HG02938 (cell line): ENCODE measurements around the gene CDC42EP1.
"Not testable (repeated sequence)": the region's sequence is repeated elsewhere in the genome, so short reads cannot be mapped to it uniquely, and the experiment has no call there.

Experiments used
- ATAC-seq: cut with Tn5 transposase; IDR thresholded peaks from one replicate; pipeline ENCODE4 v1.9.1; 2021; ENCODE audit warnings: mild to moderate bottlenecking, moderate library complexity; ENCODE audit not compliant: unreplicated experiment

CDC42EP1 gene

GRCh38 chr22:37533995-37534394 is 26.3 kb upstream of the CDC42EP1 start:
- no peak for ATAC-seq

- ATAC-seq: no peak
Measured at GRCh38 chr22:37534445-37534844, 25.8 kb upstream of the CDC42EP1 start.

DNA sequence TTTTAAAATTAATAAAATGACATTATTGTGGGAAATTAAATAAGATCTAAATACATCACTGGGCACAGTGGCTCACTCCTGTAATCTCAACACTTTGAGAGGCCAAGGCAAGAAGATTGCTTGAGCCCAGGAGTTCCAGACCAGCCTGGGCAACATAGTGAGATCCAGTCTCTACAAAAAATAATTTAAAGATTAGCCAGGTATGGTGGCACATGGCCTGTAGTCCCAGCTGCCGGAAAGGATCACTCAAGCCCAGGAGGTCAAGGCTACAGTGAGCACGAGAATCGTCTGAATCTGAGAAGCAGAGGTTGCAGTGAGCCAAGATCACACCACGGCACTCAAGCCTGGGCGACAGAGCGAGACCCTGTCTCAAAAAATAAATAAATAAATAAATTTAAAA is 25.1 kb upstream of the CDC42EP1 start:
- no peak for ATAC-seq

GRCh38 chr22:37538590-37539357 is 21.5 kb upstream of the CDC42EP1 start:
- ATAC-seq: peak; percentile 62

- not testable (repeated sequence) for ATAC-seq
Measured at GRCh38 chr22:37539790-37540189, 20.5 kb upstream of the CDC42EP1 start.

GRCh38 chr22:37542416-37542815 is 17.9 kb upstream of the CDC42EP1 start:
- not testable (repeated sequence) for ATAC-seq

GRCh38 chr22:37542959-37543358 is 17.3 kb upstream of the CDC42EP1 start:
- no peak for ATAC-seq

GRCh38 chr22:37544955-37545702 is 15.2 kb upstream of the CDC42EP1 start:
- ATAC-seq: no peak

- ATAC-seq: no peak
Measured at GRCh38 chr22:37545703-37546436, 14.4 kb upstream of the CDC42EP1 start.

- ATAC-seq: no peak
Measured at GRCh38 chr22:37546437-37547250, 13.6 kb upstream of the CDC42EP1 start.

GRCh38 chr22:37547251-37547741 is 13.0 kb upstream of the CDC42EP1 start:
- ATAC-seq: no peak

- ATAC-seq: no peak
Measured at GRCh38 chr22:37549704-37550059, 10.6 kb upstream of the CDC42EP1 start.

GRCh38 chr22:37550921-37551320 is 9.4 kb upstream of the CDC42EP1 start:
- ATAC-seq: not testable (repeated sequence)

- no peak for ATAC-seq
Measured at GRCh38 chr22:37551981-37552380, 8.3 kb upstream of the CDC42EP1 start.

DNA sequence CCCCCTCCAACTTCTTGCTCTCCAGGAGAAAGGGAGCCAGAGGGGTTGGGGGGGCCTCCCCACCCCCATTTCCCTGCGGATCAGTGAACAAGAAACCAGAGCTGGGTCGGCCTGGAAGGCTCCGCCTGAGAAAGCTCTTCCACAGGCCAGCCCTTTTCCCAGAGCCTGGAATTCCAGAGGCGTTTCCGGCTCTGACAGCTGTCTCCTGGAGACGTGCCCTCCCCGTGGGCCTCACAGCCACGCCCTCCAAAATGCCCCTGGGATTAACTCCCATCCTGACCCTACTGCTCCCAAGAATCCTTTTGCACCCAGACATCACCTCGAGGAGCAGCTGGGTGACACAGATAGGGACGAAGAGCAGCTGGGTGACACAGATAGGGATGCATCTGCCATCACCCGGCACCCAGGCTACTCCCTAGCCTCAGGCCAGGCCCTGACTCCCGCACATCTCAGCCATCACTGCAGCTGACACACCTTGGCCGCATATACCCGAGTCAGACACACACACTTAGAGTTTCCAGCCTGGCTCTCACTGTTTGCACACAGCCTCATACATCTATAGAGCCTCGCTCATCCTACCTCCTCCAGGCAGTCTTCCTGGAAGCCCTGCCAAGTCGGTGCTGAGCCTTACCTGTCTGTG is 7.6 kb upstream of the CDC42EP1 start:
- ATAC-seq: no peak

- no peak for ATAC-seq
Measured at GRCh38 chr22:37553725-37554124, 6.6 kb upstream of the CDC42EP1 start.

- ATAC-seq: no peak
Measured at GRCh38 chr22:37555029-37555428, 5.3 kb upstream of the CDC42EP1 start.

DNA sequence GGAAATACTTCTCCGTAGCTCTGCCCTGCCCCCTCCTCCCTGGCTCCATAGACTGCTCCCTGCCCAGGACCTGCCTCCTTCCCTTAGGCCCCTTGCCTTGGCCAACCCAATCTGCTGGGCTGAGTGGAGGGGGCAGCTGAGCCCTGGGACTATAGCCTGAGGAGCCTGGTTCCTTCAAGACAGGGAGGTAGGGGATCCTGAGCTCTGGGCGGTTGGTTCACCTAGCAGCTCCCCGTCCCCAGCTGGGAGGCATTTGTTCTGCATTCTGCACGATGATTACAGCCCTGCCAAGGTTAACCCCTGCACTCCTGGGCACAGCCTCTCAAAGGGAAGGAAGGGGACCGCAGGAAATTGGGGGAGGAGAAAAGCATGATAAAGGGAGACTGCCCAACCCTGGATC is 3.6 kb upstream of the CDC42EP1 start:
- no peak for ATAC-seq

GRCh38 chr22:37557321-37558001 is 2.8 kb upstream of the CDC42EP1 start:
- no peak for ATAC-seq

- ATAC-seq: no peak
Measured at GRCh38 chr22:37558815-37559214, 1.5 kb upstream of the CDC42EP1 start.
